Kidney (tissue), 14 donors: ENCODE measurements around the gene FBXO11. TPM values are rescaled to one million over a fixed set of nuclear protein-coding genes. Genes with fewer than 3 reads are reported as not detected.

Source experiments
- DNase-seq, 5 donors: peaks; one replicate each; pipeline ENCODE4 v3.0.0-alpha.2; 2013 to 2020
- FAIRE-seq: peaks from 2 replicates; lab custom pipeline; 2012; peaks lifted over from hg19 to GRCh38; lab: Jason Lieb, UNC
- H3K27ac ChIP-seq, 2 donors: one replicate each; pipeline ENCODE4 v1.7.0; 2013; ENCODE audit warnings: low read depth in 2 of 2, low read length in 2 of 2, inconsistent platforms in 1 of 2
- H3K27me3 ChIP-seq: one replicate; pipeline ENCODE4 v1.7.1; 2013; ENCODE audit warnings: low read length, inconsistent platforms; ENCODE audit not compliant: control insufficient read depth, insufficient read depth
- H3K36me3 ChIP-seq, 3 donors: one replicate each; pipeline versions ENCODE4 v1.7.0 to v1.7.1; 2013; ENCODE audit warnings: low read length in 3 of 3, control low read depth in 1 of 3, inconsistent platforms in 1 of 3; ENCODE audit not compliant: insufficient read depth in 3 of 3, control insufficient read depth in 2 of 3
- H3K4me1 ChIP-seq, 3 donors: one replicate each; pipeline versions ENCODE4 v1.7.0 to v1.7.1; 2013; ENCODE audit warnings: low read length in 3 of 3, inconsistent platforms in 1 of 3, low read depth in 1 of 3; ENCODE audit not compliant: control insufficient read depth in 2 of 3, insufficient read depth in 2 of 3
- H3K4me3 ChIP-seq, 3 donors: one replicate each; pipeline versions ENCODE4 v1.7.0 to v1.8.1; 2013; ENCODE audit warnings: low read length in 3 of 3, control low read depth in 1 of 3, inconsistent platforms in 1 of 3
- H3K9ac ChIP-seq, 3 donors: one replicate each; pipeline versions ENCODE4 v1.7.0 to v1.7.1; 2013; ENCODE audit warnings: low read length in 3 of 3, control low read depth in 1 of 3, inconsistent platforms in 1 of 3
- H3K9me3 ChIP-seq, 3 donors: one replicate each; pipeline versions ENCODE4 v1.7.0 to v1.7.1; 2013; ENCODE audit warnings: low read length in 3 of 3, control low read depth in 1 of 3, inconsistent platforms in 1 of 3; ENCODE audit not compliant: control insufficient read depth in 2 of 3, insufficient read depth in 1 of 3
- CTCF ChIP-seq: IDR thresholded peaks from 3 replicates; pipeline ENCODE4 v1.5.1; 2012; ENCODE audit warnings: mild to moderate bottlenecking, moderate library complexity, borderline replicate concordance; ENCODE audit not compliant: insufficient read depth; ENCODE audit errors: extremely low read depth
- intact Hi-C: fragments of 100-400 bp; cut with DNase I; formaldehyde crosslinking; loops from one replicate; pipeline ENCODE4 v1.11.1; 2022
- polyA plus RNA-seq: library from polyadenylated mRNA; stranded (reverse); fragments of 350-450 nt; fragmentation: Illumina TruSeq; extraction: RNeasy Lipid Tissue Mini Kit (QIAGEN cat#74804); gene quantifications from one replicate; pipeline ENCODE4 v1.2.3, GENCODE V29; 2014; ENCODE audit warnings: low read depth, low replicate concordance; ENCODE audit not compliant: insufficient read depth
- total RNA-seq: library from RNA; stranded (reverse); fragmentation: NEBNext Ultra II Directional; extraction: Animal tissue kit (Norgen Biotek cat#: 25700); gene quantifications from one replicate; pipeline ENCODE4 v1.2.1, GENCODE V29; 2021
- donor health status: control.
- donor health status: control.
- donor health status: control.
- donor health status: control.
- donor health status: control.
- donor health status: DM: yes; HTN: yes; CAD: no.
- donor health status: Normal renal cell carcinoma (clear cell type).

FBXO11 gene
- total and polyA plus RNA-seq, 2 donors from 2014 or later, result 21.9 to 68.7 TPM

GRCh38 chr2:47785986-47786385 is 120.3 kb downstream of the FBXO11 start:
- Histone ChIP-seq H3K9ac (no peak overlapping the region), H3K27ac (no peak overlapping the region), H3K36me3 (peaks cover 0 to 3% (median 0%) of the 10 kb centered on the region in 3 donors), H3K27me3 (no peaks in the 10 kb centered on the region), H3K9me3 (no peaks in the 10 kb centered on the region), H3K4me1 (peaks cover 0 to 7% (median 4%) of the 10 kb centered on the region in 3 donors), H3K4me3 (no peak overlapping the region)
- intact Hi-C loops, result no loop called here
- FAIRE-seq (no peak), DNase-seq (peak in 1 of 5 donors; percentile 22)
- TF ChIP-seq CTCF, result no peak

GRCh38 chr2:47784352-47784851 is 121.9 kb downstream of the FBXO11 start:
- DNase-seq (peak in 3 of 5 donors; percentile 24 to 72 (median 56)), FAIRE-seq (no peak)
- Histone ChIP-seq H3K9me3 (no peaks in the 10 kb centered on the region), H3K27ac (no peak overlapping the region), H3K4me3 (peak overlapping the region; percentile 62 to 87 (median 67)), H3K27me3 (no peaks in the 10 kb centered on the region), H3K36me3 (no peaks in the 10 kb centered on the region), H3K9ac (peak overlapping the region in 2 of 3 donors; percentile 17 to 42), H3K4me1 (peaks cover 0 to 7% (median 2%) of the 10 kb centered on the region in 3 donors)
- intact Hi-C loops, result no loop called here
- no peak for TF ChIP-seq CTCF

DNA sequence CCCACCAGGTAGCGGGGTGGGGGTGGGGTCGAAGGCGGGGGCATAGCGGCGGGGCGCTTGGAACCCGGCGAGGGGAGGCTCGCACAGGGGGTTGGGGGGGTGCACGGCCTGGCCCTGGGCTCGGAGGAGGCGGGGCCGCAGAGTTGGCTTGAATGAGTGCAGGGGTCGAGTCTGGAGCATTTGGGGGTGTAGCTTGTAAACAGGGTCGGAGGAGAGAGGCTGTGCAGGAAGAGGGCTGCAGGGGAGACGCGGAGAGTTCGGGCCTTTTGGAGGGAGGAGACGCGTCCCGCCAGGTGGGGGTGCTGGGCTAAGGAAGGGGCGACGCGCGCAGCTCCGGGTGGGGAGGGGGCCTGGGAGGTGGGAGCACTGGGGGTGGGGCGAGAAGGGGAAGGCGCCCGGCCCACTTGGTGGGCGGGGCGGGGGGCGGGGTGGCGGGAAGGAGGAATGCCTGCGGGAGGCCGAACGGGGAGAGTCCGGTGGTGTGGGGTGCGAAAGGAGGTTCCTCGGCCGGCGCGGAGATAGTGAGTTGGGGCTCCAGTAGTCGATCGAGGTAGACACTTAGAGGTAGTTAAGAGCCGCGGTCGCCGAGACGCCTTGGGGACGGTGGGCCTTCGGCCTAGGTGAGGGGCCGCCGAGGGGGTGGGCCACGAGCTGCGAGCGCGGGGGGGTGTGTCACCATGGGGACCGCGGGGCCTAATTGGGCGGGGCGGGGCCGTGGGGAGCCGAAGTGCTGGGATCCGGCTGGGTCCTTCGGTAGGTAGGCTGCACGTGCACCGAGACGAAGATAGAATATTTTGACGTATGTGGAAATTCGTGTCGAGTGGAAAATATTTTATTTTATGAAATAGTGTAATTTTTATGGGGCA is 122.6 kb downstream of the FBXO11 start:
- H3K27ac ChIP-seq, result peak overlapping the region; percentile 85 to 86
- no peaks in the 10 kb centered on the region for H3K9me3 ChIP-seq
- intact Hi-C loops, result no loop called here
- TF ChIP-seq CTCF, result no peak
- DNase-seq (peak; percentile 88 to 94 (median 90)), FAIRE-seq (no peak)
- H3K4me1 ChIP-seq, result peaks cover 0 to 7% (median 2%) of the 10 kb centered on the region in 3 donors
- H3K4me3 ChIP-seq, result peak overlapping the region; percentile 68 to 87 (median 81)
- peak overlapping the region; percentile 24 to 71 (median 42) for H3K9ac ChIP-seq
- H3K36me3 ChIP-seq, result no peaks in the 10 kb centered on the region
- no peaks in the 10 kb centered on the region for H3K27me3 ChIP-seq
